K562 (cell line): ENCODE data around the gene KLK1. TPM values are rescaled to one million over a fixed set of nuclear protein-coding genes. Genes with fewer than 3 reads are reported as not detected.
A peak's percentile ranks its signal among the peaks of the same experiment; 100 is the strongest.

Source experiments
- CCNT2 ChIP-seq: IDR thresholded peaks from 2 replicates; pipeline ENCODE4 v1.6.1; 2011; ENCODE audit warnings: borderline replicate concordance, low read depth, mild to moderate bottlenecking, moderate library complexity, mixed read lengths, low read length; ENCODE audit not compliant: insufficient read length; ENCODE audit errors: extremely low read depth
- E2F6 ChIP-seq, 2 experiments: IDR thresholded peaks; 2 replicates each; pipeline ENCODE4 v1.6.1; 2011; ENCODE audit warnings: borderline replicate concordance in 1 of 2, control low read depth in 1 of 2, low read depth in 1 of 2, low read length in 1 of 2, mild to moderate bottlenecking in 1 of 2, mixed read lengths in 1 of 2, moderate library complexity in 1 of 2; ENCODE audit not compliant: insufficient read depth in 1 of 2, insufficient read length in 1 of 2, poor library complexity in 1 of 2, severe bottlenecking in 1 of 2; ENCODE audit errors: extremely low read depth in 1 of 2
- EP300 ChIP-seq: IDR thresholded peaks from 2 replicates; pipeline ENCODE4 v1.6.1; 2012; ENCODE audit warnings: low read length, improper control_type of control experiment
- FOXK2 ChIP-seq, 2 experiments: fragments of 450-650 bp; IDR thresholded peaks in 1 of 2; conservative IDR thresholded peaks in 1 of 2; 2 replicates each; pipeline ENCODE4 v1.6.1; 2016; ENCODE audit warnings: low read depth in 2 of 2, mild to moderate bottlenecking in 1 of 2
- HDAC2 ChIP-seq: fragments of 450-650 bp; IDR thresholded peaks from 2 replicates; pipeline ENCODE4 v1.6.1; 2016; ENCODE audit warnings: mild to moderate bottlenecking
- JUN ChIP-seq, 2 experiments: sonication (generic) in 1 of 2; formaldehyde crosslinking in 1 of 2; IDR thresholded peaks; 2 replicates each; pipeline versions ENCODE4 v1.6.1 to v1.8.0; 2012 to 2022; ENCODE audit warnings: borderline replicate concordance in 2 of 2, mild to moderate bottlenecking in 2 of 2, improper control_type of control experiment in 1 of 2, low read depth in 1 of 2, low read length in 1 of 2, missing genetic modification reagents in 1 of 2
- LCOR ChIP-seq: sonication (generic); formaldehyde crosslinking; IDR thresholded peaks from 2 replicates; pipeline ENCODE4 v1.8.0; 2022; ENCODE audit warnings: mild to moderate bottlenecking, missing genetic modification reagents
- MNT ChIP-seq, 2 experiments: fragments of 450-650 bp; conservative IDR thresholded peaks; 2 replicates each; pipeline ENCODE4 v1.6.1; 2017; ENCODE audit warnings: mild to moderate bottlenecking in 2 of 2, moderate library complexity in 2 of 2
- PHF21A ChIP-seq: fragments of 450-650 bp; IDR thresholded peaks from 2 replicates; pipeline ENCODE4 v1.6.1; 2017; ENCODE audit warnings: low read depth, borderline replicate concordance
- RB1 ChIP-seq: fragments of 450-650 bp; IDR thresholded peaks from 2 replicates; pipeline ENCODE4 v1.6.1; 2017; ENCODE audit warnings: low read depth, mild to moderate bottlenecking
- RCOR1 ChIP-seq, 2 experiments: IDR thresholded peaks; 2 replicates each; pipeline ENCODE4 v1.6.1; 2012; ENCODE audit warnings: low read depth in 2 of 2, low read length in 2 of 2, borderline replicate concordance in 1 of 2, improper control_type of control experiment in 1 of 2
- SMARCA4 ChIP-seq: fragments of 450-650 bp; IDR thresholded peaks from 2 replicates; pipeline ENCODE4 v1.6.1; 2016
- SUPT5H ChIP-seq: fragments of 450-650 bp; IDR thresholded peaks from 2 replicates; pipeline ENCODE4 v1.6.1; 2016
- UBTF ChIP-seq, 2 experiments: IDR thresholded peaks; 2 replicates each; pipeline ENCODE4 v1.6.1; 2012; ENCODE audit warnings: improper control_type of control experiment in 2 of 2, low read depth in 2 of 2, low read length in 2 of 2, borderline replicate concordance in 1 of 2
- YY1 ChIP-seq, 3 experiments: IDR thresholded peaks; 2 replicates each; pipeline ENCODE4 v1.6.1; 2011; ENCODE audit warnings: low read length in 2 of 3, mild to moderate bottlenecking in 2 of 3, moderate library complexity in 2 of 3, borderline replicate concordance in 1 of 3, control low read depth in 1 of 3, low read depth in 1 of 3; ENCODE audit not compliant: insufficient read depth in 3 of 3, insufficient replicate concordance in 2 of 3, control insufficient read depth in 1 of 3, insufficient read length in 1 of 3; ENCODE audit errors: extremely low read depth in 1 of 3
- ZBTB2 ChIP-seq: fragments of 450-650 bp; IDR thresholded peaks from 2 replicates; pipeline ENCODE4 v1.6.1; 2016; ENCODE audit warnings: antibody characterized with exemption
- ZBTB7A ChIP-seq: IDR thresholded peaks from 2 replicates; pipeline ENCODE4 v1.6.1; 2011; ENCODE audit warnings: low read depth, mild to moderate bottlenecking, low read length, moderate library complexity, borderline replicate concordance; ENCODE audit not compliant: control insufficient read depth
- ZNF644 ChIP-seq: fragments of 200-800 bp; sonication (Bioruptor generic); IDR thresholded peaks from 2 replicates; pipeline ENCODE4 v1.6.1; 2016; ENCODE audit warnings: low read depth, missing genetic modification characterization, missing compliant biosample characterization
- polyA plus RNA-seq, 8 experiments: library from polyadenylated mRNA; depleted of rRNA in 4 of 8; stranded (reverse) in 5 of 8; unstranded in 3 of 8; fragments of >200 nt; fragmentation: Nextera tagmentation in 2 of 8; fragmentation: Illumina TruSeq in 1 of 8; extraction: Ambion mirVana in 2 of 8; extraction: Trizol in 1 of 8; gene quantifications; 2 replicates each; pipeline versions ENCODE4 v1.2.1 to v1.2.3, GENCODE V29; 2011 to 2014; ENCODE audit warnings: inconsistent platforms in 1 of 8, missing spikeins in 1 of 8
- total RNA-seq, 7 experiments: library from RNA; depleted of rRNA in 6 of 7; stranded (reverse); fragments of >200 nt in 6 of 7; fragmentation: Illumina TruSeq in 2 of 7; extraction: Trizol in 2 of 7; gene quantifications; 2 replicates each; pipeline versions ENCODE4 v1.2.1 to v1.2.3, GENCODE V29; 2011 to 2021; ENCODE audit warnings: low replicate concordance in 1 of 7

The KLK1 gene
- total and polyA plus RNA-seq, 9 of the 15 experiments (the other 6 are each of a cell fraction or from before 2014, with no cell fraction given), result 0.87 to 15.4 (median 9.1) TPM

- TF ChIP-seq YY1 (IDR thresholded peaks at IDR 0.05; ENCODE audit: borderline replicate concordance in 1 of 3, control insufficient read depth in 1 of 3, extremely low read depth in 1 of 3, insufficient read depth in 3 of 3, insufficient read length in 1 of 3, insufficient replicate concordance in 2 of 3, low read depth in 1 of 3, low read length in 2 of 3) (peak in 1 of 3 experiments; percentile 63), JUN (IDR thresholded peaks at IDR 0.05; ENCODE audit: borderline replicate concordance, low read depth, low read length) (0 out of 2 replicates have a peak, but pooled peaks have one; percentile 28), JUN (CRISPR knock-in tag; IDR thresholded peaks at IDR 0.05; ENCODE audit: borderline replicate concordance) (no peak), FOXK2 (conservative IDR thresholded peaks at IDR 0.05 in 1 of 2, IDR thresholded peaks at IDR 0.05 in 1 of 2; ENCODE audit: low read depth in 2 of 2) (peak; percentile 84 to 92), MNT (conservative IDR thresholded peaks at IDR 0.05) (peak in 1 of 2 experiments; percentile 61; a peak in 2 of 4 replicates), RCOR1 (IDR thresholded peaks at IDR 0.05; ENCODE audit: borderline replicate concordance in 1 of 2, low read depth in 2 of 2, low read length in 2 of 2) (peak in 1 of 2 experiments; percentile 70; a peak in 2 of 4 replicates), LCOR (CRISPR knock-in tag) (0 out of 2 replicates have a peak, but pooled peaks have one; percentile 22), SMARCA4 (peak; percentile 72; the same call in 1 of the 2 replicates), E2F6 (IDR thresholded peaks at IDR 0.05; ENCODE audit: borderline replicate concordance in 1 of 2, extremely low read depth in 1 of 2, insufficient read depth in 1 of 2, insufficient read length in 1 of 2, low read depth in 1 of 2, low read length in 1 of 2, poor library complexity in 1 of 2, severe bottlenecking in 1 of 2) (peak in 1 of 2 experiments; percentile 13), RB1 (no peak), ZNF644 (tag) (0 out of 2 replicates have a peak, but pooled peaks have one; percentile 36), SUPT5H (no peak), PHF21A (peak; percentile 40; the same call in 1 of the 2 replicates), ZBTB7A (peak; percentile 63; the same call in 1 of the 2 replicates), ZBTB2 (peak; percentile 53; the same call in 1 of the 2 replicates), UBTF (IDR thresholded peaks at IDR 0.05; ENCODE audit: borderline replicate concordance in 1 of 2, low read depth in 2 of 2, low read length in 2 of 2) (0 out of 4 replicates have a peak, but pooled peaks of 1 of the 2 experiments have one; percentile 47), CCNT2 (peak; percentile 23), HDAC2 (peak; percentile 71; the same call in 1 of the 2 replicates), EP300 (peak; percentile 71)
Observed at GRCh38 chr19:50823389-50824042, at the start of gene KLK1 (continued).
